Motor neuron (in vitro differentiated cells): ENCODE results near the gene EPB41L1. TPM values are rescaled to one million over a fixed set of nuclear protein-coding genes. Genes with fewer than 3 reads are reported as not detected.

Experiments used
- ATAC-seq, 8 experiments: fragments of 200-7000 bp; cut with Tn5 transposase; replicated peaks in 6 of 8; 2 replicates each; pipeline ENCODE4 v1.8.0; 2021; ENCODE audit warnings: mild to moderate bottlenecking in 8 of 8, moderate library complexity in 8 of 8
- H3K27ac ChIP-seq, 2 donors: fragments of 250-450 bp; sonication (Bioruptor Pico); 2 replicates each; pipeline ENCODE4 v1.9.0; 2021; ENCODE audit warnings: antibody characterized with exemption in 2 of 2, mild to moderate bottlenecking in 2 of 2, moderate library complexity in 1 of 2
- H3K4me1 ChIP-seq, 2 donors: fragments of 250-450 bp; sonication (Bioruptor Pico); replicated peaks in 1 of 2; 2 replicates each; pipeline ENCODE4 v1.6.1; 2021; ENCODE audit warnings: antibody characterized with exemption in 2 of 2, mild to moderate bottlenecking in 2 of 2, moderate library complexity in 1 of 2
- H3K4me3 ChIP-seq, 5 donors: fragments of 250-450 bp; sonication (Bioruptor Pico); 2 replicates each; pipeline ENCODE4 v1.9.0; 2021; ENCODE audit warnings: antibody characterized with exemption in 5 of 5, mild to moderate bottlenecking in 5 of 5, moderate library complexity in 4 of 5
- WGBS, 10 experiments: fragments of 450-650 bp; shearing (Covaris generic); methylation state at CpG; one replicate each; pipeline ENCODE4 v1.0.0; 2022; 5-methylcytosine and 5-hydroxymethylcytosine counted together
- in situ Hi-C, 9 experiments: fragments of 400-800 bp; cut with MboI; loops; one replicate each; pipeline ENCODE4 v1.15.0; 2021; ENCODE audit warnings: low sequenced_read_pairs in 9 of 9, low pct_unique_long_range_greater_than_20kb in 2 of 9; ENCODE audit not compliant: unreplicated experiment in 9 of 9
- total RNA-seq, 8 experiments: library from RNA; unstranded; fragments of 300-600 nt; gene quantifications; 2 replicates each; pipeline versions ENCODE4 v1.2.3 to v1.2.4, GENCODE V29; 2022

EPB41L1 gene
- 100 to 1,000 TPM in 1 of 8 experiments, 10 to 100 TPM in 6, 1 to 10 TPM in 1; 7.4 to 101 (median 25.0) TPM for total RNA-seq

GRCh38 chr20:36154700-36155628, at the start of gene EPB41L1:
TSS of gene EPB41L1 (plus strand) at chr20:36154740. CDS start at chr20:36173778, 19,038 bp downstream.
- Histone ChIP-seq H3K27ac (peak within 1 kb of the TSS; percentile 30 to 35), H3K4me1 (peaks cover 19 to 26% of the 10 kb centered on the region in 2 donors), H3K4me3 (peak within 1 kb of the TSS; percentile 48 to 64 (median 52))
- ATAC-seq, result peak; percentile 3 to 17 (median 6)
- in situ Hi-C loops, result no loop called here
- no CpG with 5 or more reads among the region's 51 CpGs for WGBS, 10 experiments

DNA sequence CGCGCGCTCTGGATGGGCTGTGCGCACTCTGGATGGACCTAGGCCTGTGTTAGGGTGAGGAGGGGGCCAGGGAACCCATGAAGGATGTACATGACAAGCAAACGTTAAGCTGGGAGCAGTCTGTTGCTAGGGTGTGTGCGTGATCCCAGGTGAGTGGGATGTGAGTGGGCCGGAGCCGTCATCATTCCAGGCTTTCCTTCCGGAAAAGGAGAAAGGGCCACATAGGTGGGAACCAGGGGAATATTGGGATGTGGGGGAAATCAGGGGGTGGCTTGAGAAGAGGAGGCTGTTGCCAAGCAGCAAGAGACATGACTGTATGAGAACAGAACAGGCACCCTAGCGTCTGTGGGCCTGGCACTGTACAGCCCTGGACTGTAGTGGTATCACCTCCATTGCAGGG, 49.7 kb upstream of the EPB41L1 start:
- WGBS, 10 experiments, result 80 to 100% (median 93%) methylated on average over 1 to 8 of the region's 10 CpGs; no CpG with 5 or more reads in 6 of the 10 experiments
- no peak for ATAC-seq
- H3K4me1 ChIP-seq, result no peaks in the 10 kb centered on the region
- in situ Hi-C loops, result no loop called here
- no peak overlapping the region for H3K27ac ChIP-seq
- no peak overlapping the region for H3K4me3 ChIP-seq

- WGBS, 10 experiments, result 80% methylated on average over 1 of the region's 1 CpG; no CpG with 5 or more reads in 9 of the 10 experiments
- no peak overlapping the region for H3K4me3 ChIP-seq
- H3K27ac ChIP-seq, result no peak overlapping the region
- no peak for ATAC-seq
- no peaks in the 10 kb centered on the region for H3K4me1 ChIP-seq
- in situ Hi-C loops, result no loop called here
Measured at GRCh38 chr20:36105711-36106226, 48.8 kb upstream of the EPB41L1 start.

- no peaks in the 10 kb centered on the region for H3K4me1 ChIP-seq
- WGBS, 10 experiments, result 52 to 100% (median 80%) methylated on average over 1 to 5 of the region's 5 CpGs; no CpG with 5 or more reads in 1 of the 10 experiments
- in situ Hi-C loops, result no loop called here
- no peak overlapping the region for H3K4me3 ChIP-seq
- ATAC-seq, result no peak
- no peak overlapping the region for H3K27ac ChIP-seq
Measured at GRCh38 chr20:36106606-36107005, 47.9 kb upstream of the EPB41L1 start.

DNA sequence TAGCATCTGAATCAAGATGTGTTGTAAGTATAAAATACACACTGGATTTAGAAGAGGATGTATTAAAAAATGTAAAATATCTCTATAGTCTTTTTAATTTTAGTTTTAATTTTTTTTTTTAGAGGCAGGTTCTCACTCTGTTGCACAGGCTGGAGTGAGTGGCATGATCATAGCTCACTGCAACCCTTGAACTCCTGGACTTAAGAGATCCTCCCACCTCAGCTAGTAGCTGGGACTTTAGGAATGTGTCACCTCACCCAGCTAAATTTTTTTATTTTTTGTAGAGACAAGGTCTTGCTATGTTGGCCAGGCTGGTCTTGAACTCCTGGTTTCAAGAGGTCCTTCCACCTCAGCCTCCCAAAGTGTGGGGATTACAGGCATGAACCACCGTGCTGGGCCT, 46.7 kb upstream of the EPB41L1 start:
- Histone ChIP-seq H3K4me3 (no peak overlapping the region), H3K27ac (no peak overlapping the region), H3K4me1 (no peaks in the 10 kb centered on the region)
- ATAC-seq, result no peak
- WGBS, 10 experiments, result 100% methylated on average over 1 of the region's 1 CpG; no CpG with 5 or more reads in 7 of the 10 experiments
- in situ Hi-C loops, result no loop called here

DNA sequence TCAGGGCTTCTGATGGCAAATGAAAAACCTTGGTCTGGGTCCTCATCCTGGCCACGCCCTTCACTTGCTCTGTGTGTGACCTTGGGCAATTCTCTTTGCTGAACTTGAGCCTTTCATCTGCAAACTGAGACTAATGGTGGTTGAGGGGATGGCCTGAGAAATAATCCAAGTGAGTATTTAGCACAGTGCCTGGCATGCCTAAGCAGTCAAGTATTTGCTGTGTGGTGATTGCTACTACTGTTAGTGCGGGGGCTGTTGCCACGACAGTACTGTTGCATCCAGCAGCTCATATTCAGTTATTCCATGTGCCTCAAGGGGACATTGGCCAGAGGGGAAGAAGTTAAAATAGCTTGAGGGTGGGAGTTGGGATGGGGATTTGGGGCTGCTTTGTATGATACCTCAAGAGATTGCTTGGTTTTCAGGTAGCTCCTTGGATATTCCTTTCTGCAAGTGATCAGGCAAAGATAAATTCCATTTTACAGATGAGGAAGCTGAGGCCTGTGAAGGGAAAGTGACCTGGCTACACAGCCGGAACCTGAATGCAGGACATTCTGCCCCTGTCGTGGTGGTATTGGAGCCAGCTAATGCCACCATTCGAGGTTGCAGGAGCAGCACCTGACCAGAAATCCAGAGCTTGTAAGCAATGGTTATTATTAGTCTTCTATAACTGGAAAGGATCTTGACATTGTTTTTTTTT, 45.1 kb upstream of the EPB41L1 start:
- Histone ChIP-seq H3K4me3 (no peak overlapping the region), H3K4me1 (no peaks in the 10 kb centered on the region), H3K27ac (no peak overlapping the region)
- 50 to 87% (median 80%) methylated on average over 1 to 6 of the region's 6 CpGs; no CpG with 5 or more reads in 5 of the 10 experiments for WGBS, 10 experiments
- in situ Hi-C loops, result no loop called here
- peak in 1 of 8 experiments; percentile 34 for ATAC-seq

DNA sequence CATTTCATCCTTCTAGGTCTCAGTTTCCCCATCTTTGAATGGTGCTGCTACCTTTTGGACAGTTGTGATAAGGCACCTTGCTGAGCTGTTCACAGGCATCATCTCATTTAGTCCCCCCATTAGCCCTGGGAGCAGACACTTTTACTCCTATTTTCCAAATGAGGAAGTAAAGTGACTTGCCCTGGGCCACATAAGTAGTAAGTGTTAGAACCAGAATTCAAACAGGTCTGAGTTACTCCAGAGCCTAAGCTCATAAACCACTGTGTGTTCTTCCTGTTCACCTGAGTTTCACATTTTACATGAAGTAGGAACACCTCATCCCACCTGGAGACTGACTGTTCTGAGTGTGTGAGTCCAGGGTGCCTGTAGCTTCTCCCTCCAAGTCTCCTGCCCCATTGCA, 43.5 kb upstream of the EPB41L1 start:
- H3K4me1 ChIP-seq, result no peaks in the 10 kb centered on the region
- no peak overlapping the region for H3K4me3 ChIP-seq
- no peak for ATAC-seq
- no peak overlapping the region for H3K27ac ChIP-seq
- in situ Hi-C loops, result no loop called here

DNA sequence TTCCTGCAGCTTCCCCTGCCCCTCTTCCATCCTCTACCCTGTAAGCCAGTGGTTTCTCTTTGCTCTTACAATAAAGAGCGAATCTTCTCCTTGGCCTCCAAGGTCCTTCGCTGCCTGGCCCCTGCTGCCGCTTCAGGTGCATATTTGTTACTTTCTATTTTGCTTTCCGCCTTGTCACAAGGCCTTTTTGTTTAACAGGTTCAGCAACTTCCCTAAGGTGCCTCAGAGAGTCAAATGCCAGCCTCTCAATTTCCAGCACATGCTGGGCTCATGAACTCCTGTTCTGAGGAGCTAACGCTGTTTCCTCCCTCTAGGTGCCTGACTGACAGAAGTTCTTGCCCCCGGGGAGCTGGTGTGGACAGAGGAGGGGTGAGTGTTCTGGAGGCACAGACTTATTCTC, 42.4 kb upstream of the EPB41L1 start:
- Histone ChIP-seq H3K27ac (no peak overlapping the region), H3K4me1 (no peaks in the 10 kb centered on the region), H3K4me3 (no peak overlapping the region)
- in situ Hi-C loops, result no loop called here
- 70 to 100% (median 80%) methylated on average over 1 to 5 of the region's 6 CpGs; no CpG with 5 or more reads in 2 of the 10 experiments for WGBS, 10 experiments
- ATAC-seq, result no peak

DNA sequence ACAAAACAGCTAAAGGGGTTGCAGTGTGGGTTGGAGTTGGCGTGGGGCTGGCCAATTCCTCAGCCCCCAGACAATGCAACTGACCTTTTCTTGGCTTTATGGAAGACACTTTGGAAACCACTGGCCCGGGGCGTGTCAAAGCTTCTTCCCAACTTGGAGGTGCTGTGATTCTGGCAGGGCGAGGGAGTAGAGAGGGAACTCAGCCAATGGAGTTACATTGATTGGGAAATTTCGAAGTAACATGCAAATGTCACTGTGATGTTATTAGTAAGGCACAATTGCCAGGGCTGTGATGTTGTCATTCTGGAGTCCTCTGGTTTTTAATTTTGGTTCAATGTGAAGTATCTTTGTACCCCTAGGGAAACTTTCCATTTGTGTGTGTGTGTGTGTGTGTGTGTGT, 41.5 kb upstream of the EPB41L1 start:
- 40 to 100% (median 82%) methylated on average over 1 to 4 of the region's 5 CpGs; no CpG with 5 or more reads in 2 of the 10 experiments for WGBS, 10 experiments
- ATAC-seq, result peak in 2 of 8 experiments; percentile 32 to 48
- H3K4me1 ChIP-seq, result no peaks in the 10 kb centered on the region
- in situ Hi-C loops, result no loop called here
- no peak overlapping the region for H3K27ac ChIP-seq
- no peak overlapping the region for H3K4me3 ChIP-seq

- no peaks in the 10 kb centered on the region for H3K4me1 ChIP-seq
- no peak overlapping the region for H3K4me3 ChIP-seq
- H3K27ac ChIP-seq, result no peak overlapping the region
- WGBS, 10 experiments, result 0 to 80% (median 63%) methylated on average over 1 to 7 of the region's 13 CpGs; no CpG with 5 or more reads in 5 of the 10 experiments
- in situ Hi-C loops, result no loop called here
- peak in 3 of 8 experiments; percentile 57 to 86 (median 75) for ATAC-seq
Measured at GRCh38 chr20:36113566-36114250, 40.8 kb upstream of the EPB41L1 start.

DNA sequence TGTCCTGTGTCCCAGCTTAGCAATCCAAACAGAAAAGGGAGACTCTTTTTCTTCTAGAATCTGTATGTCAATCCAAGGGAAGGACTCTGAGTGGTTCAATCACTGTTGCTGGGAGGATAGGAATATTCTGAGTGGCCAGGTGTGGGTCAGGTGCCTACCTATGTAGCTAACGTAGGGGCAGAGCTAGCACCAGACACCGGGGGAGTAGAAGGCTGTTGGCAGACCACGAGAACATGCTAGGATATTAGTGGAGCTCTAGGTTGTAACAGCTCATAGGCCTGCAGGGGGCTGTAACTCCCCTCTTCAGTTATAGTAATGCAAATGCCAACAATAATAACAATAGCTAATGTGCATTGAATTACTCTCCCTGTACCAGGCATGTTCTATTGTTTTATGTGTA, 39.8 kb upstream of the EPB41L1 start:
- H3K4me3 ChIP-seq, result no peak overlapping the region
- WGBS, 10 experiments, result 71 to 100% (median 90%) methylated on average over 1 to 3 of the region's 3 CpGs; no CpG with 5 or more reads in 3 of the 10 experiments
- in situ Hi-C loops, result no loop called here
- no peak for ATAC-seq
- H3K4me1 ChIP-seq, result no peaks in the 10 kb centered on the region
- H3K27ac ChIP-seq, result no peak overlapping the region

GRCh38 chr20:36115925-36116324, 38.6 kb upstream of the EPB41L1 start:
- H3K4me3 ChIP-seq, result no peak overlapping the region
- no peaks in the 10 kb centered on the region for H3K4me1 ChIP-seq
- in situ Hi-C loops, result no loop called here
- peak in 1 of 8 experiments; percentile 36 for ATAC-seq
- no peak overlapping the region for H3K27ac ChIP-seq
